Measurements from ENCODE around the gene BTBD9.

BTBD9 gene

GRCh38 chr6:38174806-38175495 is 464.8 kb downstream of the BTBD9 start:
- DNase-seq (ENCODE audit: low read depth): no peak

- no peak for DNase-seq (ENCODE audit: low read depth)
These were observed 465.4 kb downstream of the BTBD9 start for GRCh38 chr6:38174315-38174714.

DNA sequence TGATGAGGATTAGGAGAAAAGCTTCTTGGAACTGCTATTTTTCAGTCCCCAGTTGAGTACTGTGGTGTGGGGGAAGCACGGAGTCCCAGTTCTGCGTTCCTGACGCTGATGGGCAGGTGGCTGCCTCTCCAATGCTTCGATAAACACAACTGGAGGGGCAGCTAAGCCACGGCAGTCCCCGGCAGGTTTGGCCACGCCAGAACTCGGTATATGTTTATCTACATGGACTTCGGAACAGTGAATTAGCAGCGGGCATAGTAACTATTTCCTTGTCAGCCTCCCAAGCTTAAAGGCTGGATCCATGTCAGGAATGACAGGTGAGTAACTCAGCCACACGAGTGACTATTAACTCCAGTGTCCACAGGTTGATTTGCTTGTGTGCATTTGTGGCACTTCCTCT is 465.8 kb downstream of the BTBD9 start:
- DNase-seq (ENCODE audit: low read depth): no peak

DNA sequence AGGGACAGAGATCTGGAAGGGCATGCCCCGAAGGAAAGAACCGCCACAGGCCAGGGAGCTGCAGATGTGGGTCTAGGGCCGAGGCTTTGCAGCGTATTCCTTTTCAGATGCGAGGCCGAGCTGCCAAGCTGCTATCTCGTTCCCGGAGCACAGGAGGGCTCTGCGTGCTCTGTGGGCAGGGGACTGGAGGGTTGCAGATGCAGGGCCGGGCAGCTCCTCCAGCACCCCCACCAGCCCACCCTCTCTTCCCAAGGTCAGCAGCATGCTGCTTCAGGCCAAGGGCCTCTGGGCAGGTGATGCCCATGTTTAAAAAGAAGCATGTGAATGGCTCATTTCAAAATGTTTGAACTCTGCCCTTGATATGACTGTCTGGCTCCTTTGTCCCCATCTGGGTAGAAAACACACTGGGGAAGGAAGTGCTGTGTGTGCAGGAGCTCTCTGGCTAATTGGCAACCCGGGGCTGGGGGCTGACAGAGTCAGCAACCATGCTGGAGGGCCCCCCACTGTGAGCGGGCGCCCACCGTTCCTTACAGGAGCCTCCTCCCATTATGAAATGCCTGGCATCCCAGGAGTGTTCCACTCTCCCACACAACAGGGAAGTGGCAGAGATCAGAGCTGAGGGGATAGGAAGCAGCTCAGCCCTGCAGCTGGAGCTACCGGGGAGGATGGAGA is 466.9 kb downstream of the BTBD9 start:
- no peak for DNase-seq (ENCODE audit: low read depth)

- DNase-seq (ENCODE audit: low read depth): no peak
These were observed 467.6 kb downstream of the BTBD9 start for GRCh38 chr6:38171997-38172738.

GRCh38 chr6:38170666-38171355 is 468.9 kb downstream of the BTBD9 start:
- DNase-seq (ENCODE audit: low read depth): no peak

- DNase-seq (ENCODE audit: low read depth): no peak
These were observed 469.7 kb downstream of the BTBD9 start for GRCh38 chr6:38169977-38170526.

- no peak for DNase-seq (ENCODE audit: low read depth)
These were observed 470.3 kb downstream of the BTBD9 start for GRCh38 chr6:38169221-38169976.

DNA sequence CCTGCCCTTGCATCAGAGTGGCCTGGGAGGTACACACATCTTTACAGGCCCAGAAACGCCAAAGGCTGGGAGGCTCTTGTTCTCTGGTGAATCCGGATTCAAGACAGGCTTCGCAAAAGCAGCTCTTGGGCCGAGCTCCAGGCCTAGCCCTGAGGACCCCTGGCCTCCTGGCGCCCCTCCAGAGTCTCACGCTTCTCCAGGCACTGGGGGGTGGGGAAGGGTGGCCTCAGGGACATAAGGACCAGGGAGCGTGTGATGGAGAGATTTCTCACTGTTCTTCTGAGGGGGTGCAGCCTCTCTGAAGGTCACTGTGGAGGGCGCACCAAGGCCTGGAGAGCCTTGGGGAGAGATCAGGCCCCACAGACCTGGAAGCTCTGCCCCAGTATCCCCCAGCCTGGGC is 471.0 kb downstream of the BTBD9 start:
- no peak for DNase-seq (ENCODE audit: low read depth)

DNA sequence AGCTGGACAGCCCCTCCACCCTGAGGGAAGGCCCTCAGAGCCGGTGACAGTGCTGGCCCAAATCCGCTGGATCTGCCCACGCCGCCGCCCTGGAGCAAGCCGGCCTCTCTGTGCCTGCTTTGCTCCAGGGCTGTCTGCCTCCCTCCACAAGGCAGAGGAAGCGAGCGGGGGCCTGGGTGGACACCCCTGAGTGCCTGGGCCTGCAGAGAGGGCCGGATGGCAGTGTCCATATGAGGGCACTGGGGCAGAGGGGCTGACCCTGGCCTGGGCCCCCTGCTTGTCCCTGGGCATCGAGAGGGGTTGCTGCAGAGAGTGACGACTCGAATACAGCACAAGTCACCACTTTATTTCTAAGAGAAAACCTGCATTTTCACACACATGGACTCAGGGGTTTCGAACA is 471.6 kb downstream of the BTBD9 start:
- no peak for DNase-seq (ENCODE audit: low read depth)

DNA sequence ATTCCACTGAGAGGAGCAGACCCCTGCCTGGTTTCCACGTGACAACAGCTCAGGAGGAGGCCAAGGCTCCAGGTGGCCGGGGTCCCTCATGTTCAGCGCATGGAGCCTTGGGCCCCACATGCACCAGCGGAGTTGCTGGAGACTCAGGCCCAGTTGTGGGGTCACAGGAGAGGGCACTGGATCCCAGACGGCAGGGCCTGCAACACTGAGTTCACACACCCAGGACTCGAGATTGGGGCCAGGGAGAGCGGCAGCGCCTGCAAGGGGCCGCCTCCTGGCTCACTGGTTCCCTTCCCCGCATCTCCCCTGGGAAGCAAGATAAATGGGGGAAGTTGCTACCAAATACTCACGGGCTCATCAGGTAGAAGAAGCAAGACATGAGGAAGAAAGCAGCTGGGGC is 472.1 kb downstream of the BTBD9 start:
- no peak for DNase-seq (ENCODE audit: low read depth)

GRCh38 chr6:38166411-38167240 is 473.1 kb downstream of the BTBD9 start:
- no peak for DNase-seq (ENCODE audit: low read depth)

- DNase-seq (ENCODE audit: low read depth): no peak
These were observed 475.0 kb downstream of the BTBD9 start for GRCh38 chr6:38164671-38165108.

GRCh38 chr6:38164131-38164481 is 475.6 kb downstream of the BTBD9 start:
- no peak for DNase-seq (ENCODE audit: low read depth)

DNA sequence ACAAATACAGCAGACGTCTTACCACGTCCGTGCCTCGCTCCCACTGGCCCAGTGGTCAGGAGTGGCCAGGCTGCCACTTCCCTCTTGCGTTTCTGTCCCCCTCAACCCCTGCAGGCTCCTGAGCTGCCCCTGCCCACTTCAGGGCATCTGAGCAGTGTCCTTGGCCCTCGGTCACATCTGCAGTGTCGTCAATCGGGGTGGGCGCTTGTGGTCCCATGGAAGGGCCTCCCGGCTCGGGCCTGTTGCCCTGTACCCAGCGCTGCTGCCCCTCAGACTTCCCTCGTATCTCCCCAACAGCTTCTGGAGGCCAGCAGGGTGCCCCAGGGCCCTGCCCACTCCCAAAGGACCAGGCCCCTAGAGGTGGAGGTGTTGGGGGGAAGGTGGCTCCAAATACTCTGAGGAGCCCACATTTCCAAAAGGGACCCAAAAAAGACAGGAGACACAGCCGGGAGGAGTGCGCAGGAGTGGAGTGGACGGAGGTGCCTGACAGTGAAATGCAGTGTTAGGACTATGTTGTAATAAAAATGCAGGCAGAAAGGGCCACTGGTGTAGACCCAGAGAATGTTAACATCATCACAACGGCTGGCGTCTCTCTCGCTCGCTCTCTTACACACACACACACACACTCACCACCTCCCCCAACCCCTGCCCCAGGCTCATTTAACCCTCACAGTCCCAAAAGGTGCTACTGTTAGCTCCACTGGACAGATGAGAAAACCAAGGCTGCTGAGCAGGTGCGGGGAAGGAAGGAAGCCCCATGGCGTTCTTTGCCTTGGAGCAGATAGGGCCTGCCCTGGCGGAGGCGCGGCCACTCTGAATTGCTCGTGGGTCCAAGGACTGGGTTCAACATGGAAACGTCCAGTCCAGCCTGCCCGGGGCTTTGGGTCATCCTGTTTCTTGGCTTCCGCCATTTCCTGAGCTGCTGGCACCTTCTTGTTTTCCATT is 476.3 kb downstream of the BTBD9 start:
- no peak for DNase-seq (ENCODE audit: low read depth)

DNA sequence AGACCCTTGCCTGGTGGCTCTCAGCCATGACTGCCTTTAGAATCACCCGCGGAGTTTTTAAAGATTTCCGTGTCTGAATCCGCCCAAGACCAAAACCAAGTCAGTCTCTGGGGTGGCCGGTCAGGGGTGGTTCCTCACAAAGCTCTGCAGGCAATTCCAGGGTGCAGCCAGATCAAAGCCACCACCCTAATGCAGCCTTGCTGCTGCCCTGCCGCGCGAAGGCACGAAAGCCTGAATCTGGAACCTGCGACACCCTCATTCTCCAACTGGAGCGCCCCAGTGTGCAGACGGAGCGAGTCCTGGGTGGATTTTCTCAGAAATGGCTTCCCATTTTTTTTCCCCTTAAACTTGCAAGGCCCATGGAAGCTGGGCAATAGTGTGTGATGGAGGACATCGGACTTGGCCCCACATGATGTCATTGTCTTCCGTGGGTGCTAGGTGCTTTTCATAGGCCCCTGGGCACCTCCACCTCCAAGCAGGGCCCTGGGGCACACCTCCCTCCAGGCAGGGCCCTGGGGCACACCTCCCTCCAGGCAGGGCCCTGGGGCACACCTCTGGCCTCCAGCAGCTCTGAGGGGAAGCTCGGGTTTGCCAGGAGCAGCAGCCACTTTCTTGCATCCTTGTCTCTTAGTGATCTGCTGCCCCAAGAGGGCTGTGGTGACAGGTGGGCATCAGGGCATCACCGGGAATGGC is 477.1 kb downstream of the BTBD9 start:
- DNase-seq (ENCODE audit: low read depth): no peak

DNA sequence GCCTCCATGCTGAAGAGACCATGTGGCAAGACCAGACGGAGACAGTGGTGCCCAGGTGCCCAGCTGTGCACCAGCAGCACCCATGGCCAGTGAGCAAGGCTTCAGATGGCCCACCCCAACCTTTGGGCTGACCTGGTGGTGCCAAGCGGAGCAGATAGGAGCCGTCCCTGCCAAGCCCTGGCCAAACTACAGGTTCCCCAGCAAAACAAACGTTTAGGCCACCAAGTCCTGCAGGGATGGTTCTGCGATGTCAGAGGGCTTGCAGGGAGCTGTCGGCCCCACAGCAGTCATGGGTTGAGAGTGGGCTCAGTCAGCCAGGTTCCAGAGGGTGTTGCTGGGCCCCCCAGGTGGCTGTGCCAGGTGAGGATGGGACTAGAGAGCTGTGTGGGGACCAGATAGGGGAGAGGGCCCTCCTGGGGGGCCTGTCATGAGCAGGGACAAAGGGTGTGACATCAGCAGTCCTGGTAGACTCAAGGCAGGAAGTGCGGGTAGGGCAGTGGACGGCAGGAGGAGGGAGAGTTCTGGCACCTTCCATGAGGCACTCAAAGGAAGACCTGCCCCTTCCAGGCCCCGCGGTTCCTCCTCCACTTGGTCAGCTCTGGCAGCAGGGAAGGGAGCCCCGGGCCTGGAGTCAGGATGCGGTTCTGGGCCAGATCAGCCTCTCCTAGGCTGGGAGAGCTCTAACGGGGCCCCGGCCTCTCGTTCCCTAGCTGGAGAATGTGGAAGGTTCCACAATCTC is 477.8 kb downstream of the BTBD9 start:
- no peak for DNase-seq (ENCODE audit: low read depth)

GRCh38 chr6:38161331-38161730 is 478.4 kb downstream of the BTBD9 start:
- no peak for DNase-seq (ENCODE audit: low read depth)

Data from stimulated activated CD8-positive, alpha-beta memory T cell treated with anti-CD3 and anti-CD28 coated beads, Interleukin-15, amount 100 ng/mL, for 24 hours (primary cell).